Transverse colon (tissue), 4 donors: ENCODE measurements around the gene CHMP2B. TPM values are rescaled to one million over a fixed set of nuclear protein-coding genes. Genes with fewer than 3 reads are reported as not detected.

ENCODE experiments used
- DNase-seq: peaks from one replicate; pipeline ENCODE4 v3.0.0-alpha.2; 2019
- H3K27ac ChIP-seq, 4 donors: fragments of 200-600 bp; sonication (generic); 2 replicates each; pipeline ENCODE4 v1.5.1; 2016 to 2018; ENCODE audit warnings: inconsistent platforms in 4 of 4
- H3K27me3 ChIP-seq: fragments of 200-600 bp; sonication (generic); 2 replicates; pipeline ENCODE4 v1.5.1; 2017; ENCODE audit warnings: inconsistent platforms
- H3K36me3 ChIP-seq, 4 donors: fragments of 200-600 bp; sonication (generic); 2 replicates each; pipeline ENCODE4 v1.5.1; 2017 to 2019; ENCODE audit warnings: inconsistent platforms in 4 of 4
- H3K4me1 ChIP-seq, 4 donors: fragments of 200-600 bp; sonication (generic); 2 replicates each; pipeline ENCODE4 v1.5.1; 2017 to 2020; ENCODE audit warnings: inconsistent platforms in 4 of 4
- H3K4me3 ChIP-seq, 4 donors: fragments of 200-600 bp; sonication (generic); 1 replicate in 1 of 4; 2 replicates in 3 of 4; pipeline versions ENCODE4 v1.5.1 to v1.6.1; 2017 to 2019; ENCODE audit warnings: inconsistent platforms in 4 of 4
- H3K9me3 ChIP-seq, 2 donors: fragments of 200-600 bp; sonication (generic); 2 replicates each; pipeline ENCODE4 v1.5.1; 2017 to 2019; ENCODE audit warnings: inconsistent platforms in 2 of 2
- EP300 ChIP-seq: sonication (generic); formaldehyde crosslinking; IDR thresholded peaks from one replicate; pipeline ENCODE4 v1.6.1; 2017; ENCODE audit warnings: antibody characterized with exemption, low read depth
- POLR2A ChIP-seq: fragments of 450-650 bp; IDR thresholded peaks from one replicate; pipeline ENCODE4 v1.6.1; 2016; ENCODE audit warnings: antibody characterized with exemption, mild to moderate bottlenecking, moderate library complexity
- POLR2AphosphoS5 ChIP-seq, 3 donors: sonication (generic); formaldehyde crosslinking; IDR thresholded peaks; one replicate each; pipeline ENCODE4 v1.6.1; 2016; ENCODE audit warnings: antibody characterized with exemption in 3 of 3
- WGBS, 2 donors: methylation state at CpG; one replicate each; pipeline ENCODE4 v1.1.5; 2018; ENCODE audit warnings: low coverage in 1 of 2; 5-methylcytosine and 5-hydroxymethylcytosine counted together
- in situ Hi-C, 4 donors: fragments of 200-750 bp; cut with MboI; loops; one replicate each; pipeline versions ENCODE4 v1.15.0 to v1.15.1; 2017; ENCODE audit warnings: low sequenced_read_pairs in 3 of 4, low pct_ligation_motif_present in 1 of 4, low pct_unique_long_range_greater_than_20kb in 1 of 4
- intact Hi-C: fragments of 100-400 bp; cut with DNase I; formaldehyde crosslinking; loops from one replicate; pipeline ENCODE4 v1.15.1; 2023; ENCODE audit warnings: low total_unique reads
- total RNA-seq, 4 donors: library from RNA; depleted of rRNA; stranded (reverse); fragments of >200 nt; gene quantifications; one replicate each; pipeline ENCODE4 v1.1.0, GENCODE V29; 2016
- TF ChIP-seq, protein P1 (sequence below), 5 experiments: fragments of 200-600 bp in 3 of 5; fragments of 450-650 bp in 2 of 5; sonication (generic) in 3 of 5; IDR thresholded peaks; 1 replicate in 2 of 5; 2 replicates in 3 of 5; pipeline ENCODE4 v1.5.1; 2016 to 2017; ENCODE audit warnings: antibody characterized with exemption in 5 of 5, inconsistent platforms in 3 of 5, mild to moderate bottlenecking in 2 of 5, moderate library complexity in 1 of 5

Gene CHMP2B
- total RNA-seq, 4 donors from 2014 or later = 7.8 to 126 (median 54.6) TPM

DNA sequence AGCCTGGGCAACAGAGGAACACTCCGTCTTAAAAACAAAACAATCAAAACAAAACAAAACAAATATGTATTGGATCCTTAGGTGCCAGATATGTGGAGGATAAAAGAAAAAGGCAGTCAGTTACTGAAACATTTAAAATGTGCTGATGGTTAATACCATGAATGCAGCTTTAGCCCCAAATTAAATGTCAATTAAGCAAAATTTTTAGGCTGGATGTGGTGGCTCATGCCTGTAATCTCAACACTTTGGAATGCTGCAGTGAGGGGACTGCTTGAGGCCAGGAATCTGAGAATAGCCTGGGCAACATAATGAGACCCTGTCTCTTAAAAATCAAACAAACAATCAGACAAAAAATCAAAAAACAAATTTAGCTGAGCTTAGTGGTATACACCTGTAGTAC lies 8.5 kb upstream of the CHMP2B start:
- in situ Hi-C loops (no loop called here), intact Hi-C loops (no loop called here)
- Histone ChIP-seq H3K9me3 (no peaks in the 10 kb centered on the region), H3K27ac (no peak overlapping the region), H3K4me1 (no peaks in the 10 kb centered on the region), H3K36me3 (no peaks in the 10 kb centered on the region), H3K27me3 (peaks cover 13% of the 10 kb centered on the region), H3K4me3 (no peak overlapping the region)
- DNase-seq = no peak
- WGBS, 2 donors = 83% methylated on average over 1 of the region's 1 CpG; no CpG with 5 or more reads in 1 of the 2 donors
- TF ChIP-seq, protein P1, sequence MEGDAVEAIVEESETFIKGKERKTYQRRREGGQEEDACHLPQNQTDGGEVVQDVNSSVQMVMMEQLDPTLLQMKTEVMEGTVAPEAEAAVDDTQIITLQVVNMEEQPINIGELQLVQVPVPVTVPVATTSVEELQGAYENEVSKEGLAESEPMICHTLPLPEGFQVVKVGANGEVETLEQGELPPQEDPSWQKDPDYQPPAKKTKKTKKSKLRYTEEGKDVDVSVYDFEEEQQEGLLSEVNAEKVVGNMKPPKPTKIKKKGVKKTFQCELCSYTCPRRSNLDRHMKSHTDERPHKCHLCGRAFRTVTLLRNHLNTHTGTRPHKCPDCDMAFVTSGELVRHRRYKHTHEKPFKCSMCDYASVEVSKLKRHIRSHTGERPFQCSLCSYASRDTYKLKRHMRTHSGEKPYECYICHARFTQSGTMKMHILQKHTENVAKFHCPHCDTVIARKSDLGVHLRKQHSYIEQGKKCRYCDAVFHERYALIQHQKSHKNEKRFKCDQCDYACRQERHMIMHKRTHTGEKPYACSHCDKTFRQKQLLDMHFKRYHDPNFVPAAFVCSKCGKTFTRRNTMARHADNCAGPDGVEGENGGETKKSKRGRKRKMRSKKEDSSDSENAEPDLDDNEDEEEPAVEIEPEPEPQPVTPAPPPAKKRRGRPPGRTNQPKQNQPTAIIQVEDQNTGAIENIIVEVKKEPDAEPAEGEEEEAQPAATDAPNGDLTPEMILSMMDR (IDR thresholded peaks at IDR 0.05) = no peak

DNA sequence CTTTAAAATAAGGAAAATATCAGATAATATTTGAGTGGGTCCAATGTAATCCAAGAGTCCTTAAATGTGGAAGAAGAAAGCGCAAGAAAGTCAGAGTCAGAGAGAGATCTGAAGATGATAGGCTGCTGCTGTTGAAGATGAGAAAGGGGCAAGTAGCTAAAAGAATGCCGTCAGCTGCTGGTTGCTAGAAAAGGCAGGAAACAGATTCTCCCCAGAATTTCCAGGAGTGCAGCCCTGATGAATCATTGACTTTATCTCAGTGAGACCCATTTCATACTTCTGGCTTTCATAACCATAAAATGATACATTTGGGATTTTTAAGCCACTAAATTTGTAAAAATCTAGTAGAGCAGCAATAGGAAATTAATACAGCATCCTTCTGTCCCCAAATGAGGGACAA lies 7.5 kb upstream of the CHMP2B start:
- peaks cover 13% of the 10 kb centered on the region for H3K27me3 ChIP-seq
- no peak overlapping the region for H3K4me3 ChIP-seq
- no peaks in the 10 kb centered on the region for H3K4me1 ChIP-seq
- no peak overlapping the region for H3K27ac ChIP-seq
- intact Hi-C loops (no loop called here), in situ Hi-C loops (no loop called here)
- no peak for DNase-seq
- WGBS, 2 donors = 79 to 86% methylated on average over 2 of the region's 2 CpGs
- no peaks in the 10 kb centered on the region for H3K36me3 ChIP-seq
- TF ChIP-seq EP300 (no peak), POLR2AphosphoS5 (IDR thresholded peaks at IDR 0.05) (no peak), POLR2A (no peak)
- TF ChIP-seq, protein P1 (IDR thresholded peaks at IDR 0.05) = no peak
- no peaks in the 10 kb centered on the region for H3K9me3 ChIP-seq

DNA sequence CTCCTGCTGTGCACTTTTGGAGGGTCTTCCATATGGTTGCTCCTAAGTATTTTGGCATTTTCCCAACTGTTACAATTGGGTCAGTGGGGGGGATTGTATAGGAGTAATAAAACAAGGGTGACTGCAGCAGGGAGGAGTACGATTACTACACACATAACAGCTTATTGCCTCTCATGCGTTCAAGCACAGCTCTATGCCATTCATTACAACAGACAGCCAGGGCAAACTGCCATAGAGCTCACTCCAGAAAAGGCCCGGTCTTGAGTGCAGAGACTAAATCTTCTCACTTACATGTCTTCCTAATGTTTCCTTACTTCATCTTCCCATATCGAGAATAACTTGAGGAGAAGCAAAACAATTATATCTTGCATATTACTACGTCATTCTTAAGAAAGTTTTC lies 1.4 kb upstream of the CHMP2B start:
- Histone ChIP-seq H3K27me3 (no peaks in the 10 kb centered on the region), H3K4me3 (no peak overlapping the region), H3K4me1 (peaks cover 5 to 31% (median 23%) of the 10 kb centered on the region in 4 donors), H3K9me3 (no peaks in the 10 kb centered on the region), H3K27ac (no peak overlapping the region), H3K36me3 (no peaks in the 10 kb centered on the region)
- intact Hi-C loops (no loop called here), in situ Hi-C loops (no loop called here)
- no peak for TF ChIP-seq POLR2AphosphoS5 (IDR thresholded peaks at IDR 0.05)
- TF ChIP-seq, protein P1 (IDR thresholded peaks at IDR 0.05) = no peak
- no peak for TF ChIP-seq POLR2A
- no peak for TF ChIP-seq EP300
- peak; percentile 34 for DNase-seq
- 43 to 46% methylated on average over 5 of the region's 5 CpGs for WGBS, 2 donors

DNA sequence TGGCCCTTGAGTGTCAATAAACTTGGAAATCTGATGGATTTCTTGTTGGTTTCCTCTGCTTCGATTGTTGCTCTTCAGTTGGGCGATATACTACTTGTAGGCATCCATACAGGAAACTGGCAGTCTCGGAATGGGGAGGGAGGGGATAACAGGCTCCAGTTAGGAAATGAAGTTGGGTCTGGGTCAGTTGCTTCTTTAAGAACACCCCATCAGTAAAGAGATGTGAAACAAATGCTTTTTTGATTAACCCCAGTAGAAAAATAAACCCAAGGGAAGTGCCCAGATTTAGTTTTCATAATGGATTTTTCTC lies 681 bp downstream of the CHMP2B start:
- TF ChIP-seq POLR2A (no peak), POLR2AphosphoS5 (IDR thresholded peaks at IDR 0.05) (no peak), EP300 (no peak)
- TF ChIP-seq, protein P1 (IDR thresholded peaks at IDR 0.05) = no peak
- H3K27me3 ChIP-seq = no peaks in the 10 kb centered on the region
- no peaks in the 10 kb centered on the region for H3K36me3 ChIP-seq
- peaks cover 5 to 31% (median 23%) of the 10 kb centered on the region in 4 donors for H3K4me1 ChIP-seq
- H3K9me3 ChIP-seq = no peaks in the 10 kb centered on the region
- DNase-seq = no peak
- in situ Hi-C loops (no loop called here), intact Hi-C loops (no loop called here)
- peak overlapping the region; percentile 91 to 99 (median 94) for H3K27ac ChIP-seq
- peak overlapping the region; percentile 82 to 98 (median 90) for H3K4me3 ChIP-seq
- WGBS, 2 donors = 0% methylated on average over 2 to 3 of the region's 3 CpGs
